ENCODE measurements around the gene CDC42BPA.

Gene CDC42BPA

DNA sequence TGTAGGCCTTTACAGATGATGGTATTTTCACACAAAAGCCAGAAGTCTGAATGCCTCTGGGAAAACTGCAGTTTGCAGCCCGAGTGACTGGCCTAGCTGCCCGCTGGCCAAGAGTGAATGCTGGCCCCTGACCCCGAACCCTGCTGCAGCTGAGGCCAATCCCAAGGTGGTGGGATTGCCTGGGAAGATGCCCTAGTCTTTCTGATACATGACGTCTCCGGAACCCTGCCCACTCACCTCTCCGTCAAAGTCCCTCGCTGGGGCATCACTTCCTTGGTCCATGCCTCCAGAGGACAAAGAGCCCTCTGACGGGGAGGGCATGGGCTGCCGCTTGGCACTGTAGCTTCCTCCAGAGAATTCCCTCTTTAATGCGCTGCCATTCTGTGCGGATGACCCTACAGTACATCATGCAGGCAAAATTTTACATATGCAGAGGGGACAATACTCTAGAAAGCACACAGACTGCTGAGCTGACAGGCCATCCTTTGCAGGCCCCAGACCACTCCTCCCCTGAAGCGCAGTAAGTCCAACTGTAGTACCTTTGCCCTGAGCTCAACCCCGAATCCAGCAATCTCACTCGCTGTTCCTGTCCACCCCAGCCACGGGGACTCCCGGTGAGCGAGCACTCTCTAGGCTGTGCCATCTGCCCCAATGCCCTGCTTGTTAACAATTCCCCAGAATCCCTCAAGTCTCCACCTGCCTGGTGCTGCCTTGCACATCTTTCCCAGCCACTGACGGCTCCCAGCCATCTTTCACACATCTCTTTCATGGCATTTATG is 323.5 kb downstream of the CDC42BPA start:
- no peak for TF ChIP-seq GATA3 (IDR thresholded peaks at IDR 0.05; ENCODE audit: low read depth, low read length)
- TF ChIP-seq GATA2 (IDR thresholded peaks at IDR 0.05; ENCODE audit: low read depth, low read length): no peak

DNA sequence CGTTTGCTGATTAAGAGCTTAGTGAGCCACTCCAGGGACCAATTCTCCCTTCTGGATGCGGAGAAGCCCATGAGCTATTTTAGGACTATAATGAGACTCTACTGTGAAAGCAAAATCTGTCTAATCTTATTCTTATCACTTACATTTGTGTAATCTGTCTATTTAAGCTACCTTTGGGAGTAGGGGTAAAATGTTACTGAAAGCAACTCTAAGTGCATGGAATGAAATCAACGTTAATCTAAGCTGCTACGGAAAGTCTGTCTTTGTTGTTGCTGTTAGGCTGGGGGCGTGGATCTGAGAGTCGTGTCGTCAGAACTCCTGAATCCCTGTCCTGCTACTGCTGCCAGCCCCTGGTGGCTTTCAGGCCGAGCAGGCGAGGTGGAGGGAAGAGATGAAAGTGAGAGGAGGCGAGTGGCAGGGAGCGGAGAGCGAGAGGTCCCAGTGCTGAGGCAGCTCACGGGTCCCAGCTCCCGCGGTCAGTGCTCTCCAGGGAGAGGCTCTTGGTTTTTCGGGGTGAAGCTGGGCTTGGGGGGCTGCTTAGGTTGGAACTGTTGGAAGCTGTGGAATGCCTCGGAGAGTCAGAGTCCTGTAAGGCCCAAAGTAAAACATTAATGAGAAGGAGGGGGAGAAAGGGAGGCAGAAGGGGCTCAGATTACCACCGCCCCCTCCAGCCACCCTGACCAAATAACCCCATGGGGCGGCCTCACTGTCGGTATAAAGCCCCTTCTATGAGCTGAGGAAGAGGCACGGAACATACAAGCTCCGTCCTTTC is 324.3 kb downstream of the CDC42BPA start:
- no peak for TF ChIP-seq GATA2 (IDR thresholded peaks at IDR 0.05; ENCODE audit: low read depth, low read length)
- TF ChIP-seq GATA3 (IDR thresholded peaks at IDR 0.05; ENCODE audit: low read depth, low read length): no peak

DNA sequence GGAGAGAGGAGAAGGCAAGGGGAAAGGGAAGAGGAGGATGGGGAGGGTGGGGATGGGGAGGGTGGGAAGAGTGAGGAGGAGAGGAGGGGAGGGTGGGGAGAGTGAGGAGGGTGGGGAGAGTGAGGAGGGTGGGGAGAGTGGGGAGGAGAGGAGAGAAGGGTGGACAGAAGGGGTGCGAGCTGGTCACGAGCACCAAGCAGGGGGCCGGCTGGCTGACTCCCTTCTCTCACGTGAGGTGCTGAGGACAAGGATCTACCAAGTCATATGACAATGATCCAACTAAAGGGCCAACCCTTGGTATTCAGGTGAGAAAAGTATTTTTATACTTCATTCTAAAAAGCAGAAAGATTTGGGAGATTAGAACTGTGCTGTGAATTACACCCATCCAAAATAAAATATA is 326.4 kb downstream of the CDC42BPA start:
- TF ChIP-seq GATA2 (IDR thresholded peaks at IDR 0.05; ENCODE audit: low read depth, low read length) (no peak), GATA3 (IDR thresholded peaks at IDR 0.05; ENCODE audit: low read depth, low read length) (no peak)

DNA sequence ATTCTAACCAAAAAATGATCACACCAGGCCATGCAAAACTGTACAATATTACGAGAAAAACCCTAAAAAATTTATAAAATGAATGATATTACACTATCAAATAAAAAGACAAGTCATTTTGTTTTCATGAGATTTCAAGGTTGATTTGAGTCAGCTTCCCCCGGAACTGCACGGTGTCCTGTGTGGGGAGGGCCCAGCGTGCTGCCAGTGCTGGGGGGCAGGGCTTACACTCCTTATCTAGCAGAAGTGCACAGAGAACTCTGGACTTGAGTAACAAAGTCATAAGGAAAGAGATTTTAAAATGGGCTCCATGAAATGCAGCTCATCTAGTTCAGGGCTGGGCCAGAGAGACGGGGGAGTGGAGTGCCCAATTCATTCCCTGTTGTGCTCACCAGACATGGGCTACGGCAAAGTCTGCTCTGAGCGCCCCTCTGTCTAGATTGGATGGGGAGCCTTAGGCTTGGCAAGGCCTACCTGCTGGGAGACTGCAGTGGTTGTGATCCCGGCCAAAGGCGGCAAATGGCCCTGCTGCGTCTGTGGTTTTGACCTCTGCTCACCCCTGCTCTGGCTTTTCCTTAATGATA is 328.1 kb downstream of the CDC42BPA start:
- TF ChIP-seq GATA3 (IDR thresholded peaks at IDR 0.05; ENCODE audit: low read depth, low read length) (no peak), GATA2 (IDR thresholded peaks at IDR 0.05; ENCODE audit: low read depth, low read length) (no peak)

DNA sequence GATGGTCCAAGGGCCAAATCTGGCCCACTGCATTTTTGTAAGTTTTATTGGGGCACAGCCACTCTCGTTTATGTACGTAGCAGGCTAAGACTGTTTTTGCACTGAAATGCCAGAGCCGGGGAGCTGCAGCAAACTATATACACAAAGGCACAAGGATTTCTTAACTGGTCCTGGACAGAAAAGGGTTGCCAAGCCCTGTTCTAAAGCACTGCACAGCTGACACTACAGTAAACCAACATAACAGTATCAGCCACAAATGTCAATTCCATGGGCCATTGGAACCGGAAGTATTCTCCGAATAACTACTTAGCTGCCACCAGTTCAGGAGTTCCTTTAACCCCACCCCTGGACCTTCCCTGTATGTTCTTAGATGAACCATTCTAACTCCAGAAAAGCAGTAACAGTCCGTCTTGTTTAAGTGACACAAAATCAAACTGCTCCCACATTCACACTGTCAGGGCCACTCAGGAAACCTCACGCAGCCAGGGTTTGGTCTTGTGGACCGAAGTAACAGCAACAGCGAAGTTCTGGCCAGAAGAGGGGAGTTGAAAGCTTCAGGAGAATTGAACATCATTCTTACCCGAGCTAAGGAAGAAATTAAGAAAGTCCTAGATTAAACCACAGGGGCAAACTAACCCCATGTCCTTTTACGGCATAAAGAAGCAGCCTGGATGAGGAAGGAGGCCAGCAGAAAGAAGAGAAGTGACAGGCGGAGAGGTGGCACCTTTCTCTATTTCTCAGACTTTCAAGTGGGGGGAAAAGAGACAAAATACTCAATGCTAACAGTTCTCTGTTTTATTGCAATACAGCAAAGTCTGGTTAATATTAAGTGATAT is 329.0 kb downstream of the CDC42BPA start:
- no peak for TF ChIP-seq GATA3 (IDR thresholded peaks at IDR 0.05; ENCODE audit: low read depth, low read length)

DNA sequence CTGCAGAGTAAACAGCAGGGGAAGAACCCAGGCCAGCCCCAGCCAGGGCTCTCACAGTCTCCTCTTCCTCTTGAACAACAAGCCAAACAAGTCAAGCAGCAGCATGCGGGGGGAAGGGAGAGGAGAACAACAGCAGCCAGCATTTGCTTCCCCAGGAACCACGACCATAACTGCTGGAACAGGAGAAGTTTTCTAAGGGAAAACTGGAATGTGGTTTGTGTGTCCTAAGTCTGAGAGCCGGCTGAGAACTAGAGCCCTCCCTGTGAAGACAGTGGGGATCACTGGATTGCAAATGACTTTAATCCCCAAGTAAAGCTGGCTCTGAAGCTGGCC is 330.0 kb downstream of the CDC42BPA start:
- TF ChIP-seq GATA3 (IDR thresholded peaks at IDR 0.05; ENCODE audit: low read depth, low read length) (no peak), GATA2 (IDR thresholded peaks at IDR 0.05; ENCODE audit: low read depth, low read length) (no peak)

DNA sequence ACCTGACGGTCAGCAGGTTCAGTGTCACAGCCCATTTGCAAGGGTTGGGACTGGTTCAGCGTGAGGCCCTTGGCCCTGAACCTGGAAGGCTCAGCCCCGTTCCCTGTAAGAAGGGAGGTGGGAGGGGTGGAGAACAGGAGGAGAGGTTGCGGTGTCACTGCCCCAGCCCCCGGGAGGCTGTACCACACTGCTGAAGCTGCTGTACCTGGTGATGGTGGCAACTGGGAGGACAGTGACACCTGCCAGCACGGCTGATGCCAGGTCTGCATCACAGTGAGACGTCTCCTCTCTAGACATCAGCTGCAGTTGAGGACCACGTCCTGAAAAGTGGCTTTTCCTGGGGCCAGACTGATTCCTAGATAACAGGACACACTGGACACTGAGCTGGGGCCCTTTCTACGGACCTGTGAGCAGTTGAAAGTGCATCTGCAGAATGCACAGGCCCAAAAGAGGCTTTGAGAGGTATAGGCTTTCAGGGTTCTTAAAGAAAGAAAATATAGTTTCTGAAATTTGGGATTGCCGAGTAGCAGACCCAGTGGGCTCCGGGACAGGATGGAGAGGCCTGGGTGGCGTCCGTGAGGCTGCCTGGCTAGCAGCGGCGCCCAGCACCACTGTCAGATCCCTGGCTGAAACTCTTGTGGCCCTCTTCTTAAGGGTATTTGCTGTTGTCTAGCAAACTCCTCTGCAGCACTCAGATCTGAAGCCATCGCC is 330.5 kb downstream of the CDC42BPA start:
- no peak for TF ChIP-seq GATA3 (IDR thresholded peaks at IDR 0.05; ENCODE audit: low read depth, low read length)

DNA sequence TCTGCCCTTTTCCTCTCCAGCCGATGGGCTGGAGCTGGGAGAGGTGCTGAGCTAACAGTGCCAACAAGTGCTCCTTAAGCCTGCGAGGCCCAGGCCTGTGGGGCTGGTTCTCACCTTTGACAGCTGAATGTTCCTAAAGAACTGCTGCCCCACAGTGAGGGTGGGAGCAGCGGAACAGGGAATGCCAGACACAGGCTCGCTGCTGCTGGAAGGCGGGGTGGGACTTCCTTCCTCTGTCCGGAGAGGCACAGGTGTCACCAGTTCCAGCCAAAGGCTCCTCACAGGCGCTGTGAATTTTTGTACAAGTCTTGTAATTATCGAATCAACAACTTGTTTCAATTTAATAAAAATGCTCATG is 331.1 kb downstream of the CDC42BPA start:
- TF ChIP-seq GATA3 (IDR thresholded peaks at IDR 0.05; ENCODE audit: low read depth, low read length) (no peak), GATA2 (IDR thresholded peaks at IDR 0.05; ENCODE audit: low read depth, low read length) (no peak)

DNA sequence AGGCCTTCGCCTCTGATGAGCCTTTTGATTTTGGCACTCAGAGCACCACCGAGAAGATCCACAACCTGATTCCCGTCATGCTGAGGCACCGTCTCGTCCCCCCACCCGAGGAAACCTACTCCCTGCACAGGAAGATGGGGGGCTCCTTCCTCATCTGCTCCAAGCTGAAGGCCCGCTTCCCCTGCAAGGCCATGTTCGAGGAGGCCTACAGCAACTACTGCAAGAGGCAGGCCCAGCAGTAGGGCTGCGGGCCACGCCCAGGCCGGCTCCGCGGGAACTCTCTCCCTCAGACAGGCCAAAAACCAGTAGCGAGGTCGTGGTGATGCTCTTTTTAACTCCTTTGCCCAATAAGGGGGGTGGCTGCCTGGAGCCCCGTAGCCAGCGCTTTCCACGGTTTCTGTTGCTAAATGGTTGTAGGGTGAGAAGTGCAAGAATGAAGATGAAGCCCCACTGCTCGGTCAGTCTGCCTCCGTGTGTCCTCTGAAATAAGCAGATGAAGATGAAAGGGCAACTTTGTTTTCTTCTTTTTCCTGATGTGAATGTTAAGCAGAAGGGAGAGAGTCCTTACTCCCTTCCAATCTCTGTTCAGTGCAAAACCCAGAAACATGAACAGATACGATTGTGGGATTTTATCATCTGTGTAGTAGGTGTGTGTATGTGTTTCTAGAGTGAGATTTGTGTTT is 331.7 kb downstream of the CDC42BPA start:
- no peak for TF ChIP-seq GATA2 (IDR thresholded peaks at IDR 0.05; ENCODE audit: low read depth, low read length)
- no peak for TF ChIP-seq GATA3 (IDR thresholded peaks at IDR 0.05; ENCODE audit: low read depth, low read length)

DNA sequence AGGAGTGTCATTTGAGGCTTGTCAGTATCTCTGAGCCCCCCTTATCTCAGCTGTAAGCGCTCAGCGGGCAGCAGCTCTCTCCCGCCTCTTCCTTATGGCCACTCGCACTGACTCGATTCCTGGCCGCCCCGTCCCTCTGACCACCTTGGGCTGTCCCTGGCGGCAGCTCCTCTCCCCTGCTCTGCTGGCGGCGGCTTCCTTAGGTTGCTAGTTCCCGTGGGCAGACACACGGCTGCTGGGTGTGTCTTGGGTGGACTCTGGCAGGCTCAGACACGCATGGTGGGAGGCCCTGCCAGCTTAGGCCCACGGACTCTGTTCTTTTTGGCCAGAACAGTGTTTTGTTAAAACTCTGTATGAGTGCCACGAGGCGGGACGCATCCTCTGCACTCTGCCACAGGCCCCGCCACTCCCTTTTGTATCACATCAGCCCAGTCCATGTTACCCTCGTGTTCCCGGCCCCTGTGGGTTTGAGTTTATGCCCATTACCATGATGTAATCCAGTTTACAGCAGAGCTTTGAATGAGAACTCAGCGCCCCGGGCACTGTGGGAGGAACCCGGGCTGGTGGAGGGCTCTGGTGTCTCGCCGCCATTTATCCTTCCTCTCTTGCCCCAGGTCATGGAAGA is 332.3 kb downstream of the CDC42BPA start:
- TF ChIP-seq GATA3 (IDR thresholded peaks at IDR 0.05; ENCODE audit: low read depth, low read length) (no peak), GATA2 (IDR thresholded peaks at IDR 0.05; ENCODE audit: low read depth, low read length) (no peak)

DNA sequence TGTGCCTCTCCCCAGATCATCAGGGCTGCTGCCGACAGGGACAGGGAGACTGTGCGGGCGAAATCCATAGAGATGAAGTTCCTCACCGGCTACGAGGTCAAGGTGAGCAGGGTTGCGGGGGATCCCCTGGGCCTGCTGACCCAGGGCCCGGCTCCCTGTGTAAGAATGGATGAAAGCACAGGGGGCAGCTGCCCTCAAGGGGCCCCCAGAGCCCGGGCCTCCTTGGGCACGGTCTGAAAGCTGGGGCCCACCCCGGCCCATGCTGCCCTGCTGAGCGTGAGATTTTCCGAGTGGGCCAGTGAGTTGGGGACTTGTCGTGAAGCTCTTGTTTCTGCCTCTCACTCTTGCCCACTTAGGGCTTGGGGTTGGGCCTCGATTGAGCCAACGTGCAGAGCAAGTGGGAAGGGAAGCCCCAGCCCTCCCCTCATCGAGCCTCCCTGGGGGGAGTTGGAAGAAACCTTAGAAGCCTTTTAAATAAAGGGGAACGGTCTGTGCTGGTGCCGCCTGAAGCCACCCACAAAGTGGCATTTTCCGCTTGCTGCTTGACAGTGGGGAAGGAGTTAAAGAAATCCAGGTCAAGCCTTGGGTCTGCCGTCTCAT is 333.0 kb downstream of the CDC42BPA start:
- TF ChIP-seq GATA3 (IDR thresholded peaks at IDR 0.05; ENCODE audit: low read depth, low read length): no peak
- TF ChIP-seq GATA2 (IDR thresholded peaks at IDR 0.05; ENCODE audit: low read depth, low read length): no peak

DNA sequence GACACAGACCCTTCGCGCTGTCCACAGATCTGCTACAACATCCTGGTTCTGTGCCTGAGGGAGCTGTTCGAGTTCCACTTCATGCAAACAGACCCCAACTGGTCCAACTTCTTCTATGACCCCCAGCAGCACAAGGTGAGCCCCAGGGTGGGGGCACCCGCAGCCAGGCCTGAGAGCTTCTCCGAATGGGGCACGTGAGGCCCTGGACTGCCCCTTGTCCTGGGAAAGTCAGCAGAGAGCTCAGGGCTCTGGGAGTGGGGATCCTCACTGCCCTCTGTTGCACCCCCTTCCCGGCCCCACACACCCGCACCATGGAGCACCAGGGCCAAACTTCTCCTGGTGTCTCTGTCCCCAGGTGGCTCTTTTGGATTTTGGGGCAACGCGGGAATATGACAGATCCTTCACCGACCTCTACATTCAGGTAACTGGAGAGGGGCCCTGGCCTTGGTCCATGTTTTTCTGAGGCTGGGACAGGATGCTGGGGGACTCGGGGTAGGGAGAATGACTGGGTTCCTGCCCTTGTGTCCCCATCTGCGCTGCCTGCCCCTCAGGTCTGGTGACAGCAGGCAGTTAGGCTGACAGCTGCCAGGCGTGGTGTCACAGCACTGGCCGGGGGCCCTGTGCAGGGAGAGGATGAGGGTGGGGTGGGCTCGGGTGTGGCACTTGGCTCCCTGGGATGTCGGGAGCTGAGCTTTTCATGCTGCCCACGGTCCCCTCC is 333.6 kb downstream of the CDC42BPA start:
- TF ChIP-seq GATA3 (IDR thresholded peaks at IDR 0.05; ENCODE audit: low read depth, low read length) (no peak), GATA2 (IDR thresholded peaks at IDR 0.05; ENCODE audit: low read depth, low read length) (no peak)

All from SH-SY5Y (cell line).